GM13976 (cell line): ENCODE measurements around the gene TPT1.

Source experiments
- DNase-seq: peaks from one replicate; pipeline ENCODE4 v3.0.0; 2012; ENCODE audit warnings: low spot score
- CTCF ChIP-seq: IDR thresholded peaks from 2 replicates; pipeline ENCODE4 v1.5.1; 2012; ENCODE audit warnings: borderline replicate concordance, mild to moderate bottlenecking; ENCODE audit not compliant: insufficient read depth; ENCODE audit errors: extremely low read depth, missing control alignments, control extremely low read depth
- in situ Hi-C: fragments of 300-500 bp; cut with MboI; formaldehyde crosslinking; loops from one replicate; pipeline ENCODE4 v1.12.0; 2022; ENCODE audit warnings: low sequenced_read_pairs, mixed read lengths, inconsistent platforms; ENCODE audit not compliant: unreplicated experiment

Gene TPT1

DNA sequence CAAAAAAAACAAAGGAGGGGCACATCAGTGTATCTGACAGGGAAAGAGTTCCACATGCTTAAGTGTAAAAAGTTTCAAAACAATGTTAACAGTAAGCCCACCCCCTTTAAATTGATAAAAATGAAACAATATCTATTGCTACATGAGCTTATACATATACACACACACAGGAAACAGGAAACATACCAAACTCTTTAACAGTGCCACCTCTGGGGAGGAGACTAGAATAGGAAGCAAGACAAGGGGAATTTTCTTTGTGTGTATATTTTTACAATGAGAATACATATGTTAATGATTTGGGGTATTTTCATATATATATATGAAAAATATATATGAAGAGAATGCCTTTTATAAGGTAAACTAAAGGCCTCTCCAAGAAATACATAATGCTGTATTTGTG, 44.7 kb downstream of the TPT1 start:
- no peak for TF ChIP-seq CTCF
- no peak for DNase-seq
- in situ Hi-C loops, result loop anchor here (25.0 kb wide), 1 partner anchor 834 kb away; no protein-coding TSS in a partner anchor

DNA sequence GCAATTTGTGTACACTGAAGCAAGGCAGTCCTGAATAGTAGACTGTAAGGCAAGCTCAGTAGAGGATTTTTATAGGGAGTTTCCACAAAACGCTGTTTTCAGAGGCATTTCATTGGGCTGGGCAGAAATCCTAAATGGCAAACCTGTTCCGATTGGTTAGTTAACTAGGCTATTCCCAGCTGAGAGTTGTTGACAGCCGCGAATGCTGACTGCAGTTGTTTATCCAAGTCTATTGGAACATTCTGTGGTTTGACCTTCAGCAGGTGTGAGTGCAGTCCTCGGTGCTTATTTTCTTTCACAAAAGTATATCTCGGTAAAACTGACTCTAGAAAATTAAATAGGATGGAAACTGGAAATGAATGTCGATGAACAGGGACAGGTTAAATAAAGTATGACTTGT, 45.4 kb downstream of the TPT1 start:
- no peak for TF ChIP-seq CTCF
- no peak for DNase-seq
- in situ Hi-C loops, result loop anchor here (25.0 kb wide), 1 partner anchor 833 kb away; no protein-coding TSS in a partner anchor

DNA sequence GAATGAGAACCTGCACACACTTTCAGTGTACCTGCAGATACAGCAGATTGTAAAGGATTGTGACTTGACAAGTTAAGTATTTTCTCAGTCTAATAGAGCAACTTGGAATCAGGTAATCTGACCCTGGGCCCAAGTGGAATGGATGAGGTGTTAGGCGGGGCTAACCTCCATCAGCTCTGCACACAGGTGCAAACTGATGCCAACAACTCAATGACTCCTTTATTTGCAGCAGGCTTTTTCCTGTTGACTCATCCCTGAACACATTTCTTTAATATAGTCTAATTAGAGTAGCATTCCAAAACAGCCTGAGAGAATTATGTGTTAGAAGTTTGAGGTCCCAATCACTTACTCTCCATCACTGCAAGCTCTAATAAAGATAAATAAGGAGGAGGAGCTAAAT, 48.8 kb downstream of the TPT1 start:
- DNase-seq, result no peak
- in situ Hi-C loops, result loop anchor here (25.0 kb wide), 1 partner anchor 830 kb away; no protein-coding TSS in a partner anchor
- no peak for TF ChIP-seq CTCF

DNA sequence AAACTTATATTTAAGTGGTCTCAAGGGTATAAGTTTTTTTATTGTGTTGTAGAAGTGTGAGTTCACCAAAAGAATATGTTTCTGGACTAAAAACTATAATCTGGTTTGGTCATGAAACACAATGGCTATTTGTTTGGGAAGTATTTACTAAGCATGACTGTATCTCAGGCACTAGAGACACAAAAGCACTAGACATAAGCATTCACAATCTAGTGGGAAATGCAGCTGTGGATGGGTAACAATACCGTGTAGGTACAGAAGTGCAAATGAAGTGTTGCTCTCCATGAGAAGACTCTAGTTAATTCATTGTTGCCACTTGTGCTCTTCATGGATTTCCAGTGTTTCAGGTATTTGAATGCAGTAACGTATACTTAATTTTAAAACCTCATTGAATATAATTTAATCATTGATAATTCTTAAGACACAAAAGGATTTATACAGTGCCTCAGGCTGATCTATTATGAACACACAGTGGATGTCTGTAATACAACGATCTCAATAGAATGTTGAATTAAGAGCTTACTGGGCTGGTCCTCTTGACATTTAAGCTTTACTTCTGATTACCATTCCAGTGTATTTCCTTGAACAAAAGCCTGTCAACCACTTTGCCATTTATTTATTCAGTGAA, 50.9 kb downstream of the TPT1 start:
- no peak for DNase-seq
- TF ChIP-seq CTCF, result no peak
- in situ Hi-C loops, result loop anchor here (25.0 kb wide), 1 partner anchor 828 kb away; no protein-coding TSS in a partner anchor
